Right lobe of liver (tissue), 4 donors: ENCODE results near the gene ARFGAP2.

Experiments used
- CTCF ChIP-seq, 4 donors: fragments of 200-600 bp in 3 of 4; fragments of 450-650 bp in 1 of 4; IDR thresholded peaks; one replicate each; pipeline versions ENCODE4 v1.5.1 to v1.8.0; 2016 to 2022; ENCODE audit warnings: antibody characterized with exemption in 4 of 4, mild to moderate bottlenecking in 2 of 4
- POLR2A ChIP-seq: fragments of 450-650 bp; IDR thresholded peaks from one replicate; pipeline ENCODE4 v1.6.1; 2017; ENCODE audit warnings: antibody characterized with exemption, mild to moderate bottlenecking
- donor health status: DM: no; HTN: no; CAD: no.
- donor health status: DM: no; HTN: no; CAD: no.
- donor health status: DM: no; HTN: yes; CAD: no.

GRCh38 chr11:47121056-47121455 is 55.6 kb downstream of the ARFGAP2 start:
- TF ChIP-seq CTCF (IDR thresholded peaks at IDR 0.05) (no peak), POLR2A (no peak)
